ENCODE measurements around the gene NEMP2.

NEMP2 gene

DNA sequence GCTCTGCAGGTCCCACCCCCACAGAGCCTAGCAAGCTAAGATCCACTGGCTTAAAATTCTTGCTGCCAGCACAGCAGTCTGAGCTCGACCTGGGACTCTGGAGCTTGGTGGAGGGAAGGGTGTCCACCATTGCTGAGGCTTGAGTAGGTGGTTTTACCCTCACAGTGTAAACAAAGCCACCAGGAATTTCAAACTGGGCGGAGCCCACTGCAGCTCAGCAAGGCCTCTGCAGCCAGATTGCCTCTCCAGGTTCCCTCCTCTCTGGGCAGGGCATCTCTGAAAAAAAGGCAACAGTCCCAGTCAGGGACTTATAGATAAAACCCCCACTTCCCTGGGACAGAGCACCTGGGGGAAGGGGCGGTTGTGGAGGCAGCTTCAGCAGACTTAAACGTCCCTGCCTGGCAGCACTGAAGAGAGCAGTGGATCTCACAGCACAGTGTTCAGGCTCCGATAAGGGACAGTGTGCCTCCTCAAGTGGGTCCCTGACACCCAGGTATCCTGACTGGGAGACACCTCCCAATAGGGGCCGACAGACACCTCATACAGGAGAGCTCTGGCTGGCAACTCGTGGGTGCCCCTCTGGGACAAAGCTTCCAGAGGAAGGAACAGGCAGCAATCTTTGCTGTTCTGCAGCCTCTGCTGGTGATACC is 20.0 kb upstream of the NEMP2 start:
- in situ Hi-C loops (cut with MboI; ENCODE audit: low sequenced_read_pairs), result no loop called here

- in situ Hi-C loops (cut with MboI; ENCODE audit: low sequenced_read_pairs), result no loop called here
These were observed 18.7 kb upstream of the NEMP2 start for GRCh38 chr2:190553254-190553653.

DNA sequence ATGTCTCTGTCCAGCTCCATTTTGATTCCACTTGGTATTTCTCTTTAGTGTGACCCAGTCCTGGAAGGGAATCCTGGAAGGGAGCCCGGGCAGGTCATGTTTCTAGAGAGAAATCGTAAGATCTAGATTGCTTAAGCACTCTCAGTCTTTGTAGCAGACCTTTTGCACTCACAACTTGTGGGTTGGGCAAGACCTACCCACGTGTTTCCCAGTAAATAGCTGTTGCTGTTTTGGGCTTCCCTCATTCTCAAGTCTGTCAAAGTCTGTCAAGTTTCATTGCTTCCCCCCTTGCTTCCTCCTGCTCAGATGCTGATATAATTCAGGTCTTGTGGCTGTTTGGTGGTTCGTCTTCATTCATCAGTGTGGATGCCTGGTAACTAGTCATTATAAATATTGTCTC is 17.4 kb upstream of the NEMP2 start:
- in situ Hi-C loops (cut with MboI; ENCODE audit: low sequenced_read_pairs), result no loop called here

DNA sequence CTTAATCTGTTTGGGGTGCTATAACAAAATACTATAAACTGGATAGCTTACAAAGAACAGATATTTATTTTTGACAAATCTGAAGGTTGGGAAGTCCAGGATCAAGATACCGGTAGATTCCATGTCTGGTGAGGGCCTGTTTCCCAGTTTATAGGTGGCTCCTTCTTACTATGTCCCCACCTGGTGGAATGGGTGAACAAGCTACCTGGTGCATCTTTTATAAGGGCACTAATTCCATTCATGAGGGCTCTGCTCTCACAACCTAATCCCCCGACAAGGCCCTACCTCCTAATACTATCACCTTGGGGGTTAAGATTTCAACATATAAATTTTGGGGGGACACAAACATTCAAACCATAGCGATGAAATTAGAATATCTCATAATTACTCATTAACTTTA is 15.6 kb upstream of the NEMP2 start:
- in situ Hi-C loops (cut with MboI; ENCODE audit: low sequenced_read_pairs), result no loop called here

- in situ Hi-C loops (cut with MboI; ENCODE audit: low sequenced_read_pairs), result no loop called here
These were observed 13.4 kb upstream of the NEMP2 start for GRCh38 chr2:190547886-190548285.

GRCh38 chr2:190546734-190547133 is 12.2 kb upstream of the NEMP2 start:
- in situ Hi-C loops (cut with MboI; ENCODE audit: low sequenced_read_pairs), result no loop called here

GRCh38 chr2:190545555-190546385 is 11.2 kb upstream of the NEMP2 start:
- in situ Hi-C loops (cut with MboI; ENCODE audit: low sequenced_read_pairs), result no loop called here

DNA sequence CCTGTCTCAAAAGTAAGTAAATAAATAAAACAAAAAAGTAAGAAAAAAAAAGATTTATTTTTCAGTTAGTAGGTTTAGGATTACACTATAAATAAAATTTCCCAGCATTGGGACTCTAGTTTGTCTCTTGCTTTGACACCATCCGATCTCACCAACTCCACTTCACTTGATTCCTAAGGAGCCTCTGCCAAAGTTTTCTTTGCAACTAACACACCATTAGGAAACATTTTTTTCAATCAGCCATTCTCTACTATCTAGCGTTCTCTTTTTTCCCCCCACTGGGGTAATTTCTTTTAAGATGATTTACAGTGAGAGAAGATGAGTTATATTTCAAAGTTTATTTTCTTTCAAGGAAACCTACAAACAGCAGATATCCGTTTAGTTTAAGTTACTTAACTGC is 10.6 kb upstream of the NEMP2 start:
- in situ Hi-C loops (cut with MboI; ENCODE audit: low sequenced_read_pairs), result no loop called here

GRCh38 chr2:190540048-190540447 is 5.5 kb upstream of the NEMP2 start:
- in situ Hi-C loops (cut with MboI; ENCODE audit: low sequenced_read_pairs), result no loop called here

DNA sequence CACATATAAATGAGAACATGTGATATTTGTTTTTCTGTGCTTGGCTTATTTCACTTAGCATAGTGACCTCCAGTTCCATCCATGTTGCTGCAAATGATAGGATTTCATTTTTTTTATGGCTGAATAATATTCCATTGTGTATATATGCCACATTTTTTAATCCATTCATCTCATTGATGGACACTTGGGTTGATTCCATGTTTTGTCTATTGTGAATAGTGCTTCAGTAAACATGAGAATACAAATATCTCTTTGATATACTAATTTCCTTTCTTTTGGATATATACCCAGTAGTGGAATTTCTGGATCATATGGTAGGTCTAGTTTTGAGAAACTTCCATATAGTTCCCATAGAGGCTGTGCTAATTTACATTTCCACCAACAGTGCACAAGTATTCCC is 3.7 kb upstream of the NEMP2 start:
- in situ Hi-C loops (cut with MboI; ENCODE audit: low sequenced_read_pairs), result no loop called here

- in situ Hi-C loops (cut with MboI; ENCODE audit: low sequenced_read_pairs), result no loop called here
These were observed 3.2 kb upstream of the NEMP2 start for GRCh38 chr2:190537765-190538164.

DNA sequence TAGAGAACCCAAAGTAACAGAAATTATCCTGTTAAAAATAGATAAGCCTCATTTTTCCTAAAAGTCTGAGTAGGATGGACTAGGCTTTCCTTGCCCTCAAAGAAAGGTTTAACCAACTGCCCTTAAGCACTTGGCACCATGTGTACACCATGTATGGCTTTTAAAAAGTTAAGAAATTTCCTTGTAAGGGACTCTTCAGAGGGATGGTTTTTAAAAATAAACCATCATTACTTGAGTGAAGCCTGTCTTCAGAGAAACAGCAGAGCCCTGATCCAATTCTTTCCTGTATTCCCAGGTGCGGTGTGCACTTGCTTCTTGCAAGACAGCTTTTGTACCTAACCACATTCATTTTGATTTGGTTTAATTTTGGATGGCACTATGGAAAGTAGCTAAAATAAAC is 1.1 kb upstream of the NEMP2 start:
- in situ Hi-C loops (cut with MboI; ENCODE audit: low sequenced_read_pairs), result no loop called here

DNA sequence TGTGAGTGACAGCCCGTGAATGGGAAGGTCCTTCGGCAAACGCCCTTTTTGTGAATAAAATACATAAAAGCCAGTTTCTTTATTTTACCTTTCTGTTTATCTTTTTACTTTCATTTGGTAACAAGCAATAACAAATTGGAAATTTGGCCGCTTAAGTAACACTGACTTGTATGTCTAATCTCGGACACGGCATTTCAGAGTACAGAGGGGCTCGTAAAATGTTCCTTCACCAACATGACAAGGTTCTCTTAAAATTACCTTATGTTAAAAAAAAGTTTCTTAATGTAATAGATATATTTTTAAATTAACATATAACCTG is 558 bp upstream of the NEMP2 start:
- in situ Hi-C loops (cut with MboI; ENCODE audit: low sequenced_read_pairs), result no loop called here

- in situ Hi-C loops (cut with MboI; ENCODE audit: low sequenced_read_pairs), result no loop called here
These were observed 583 bp downstream of the NEMP2 start for GRCh38 chr2:190533968-190534309.

- in situ Hi-C loops (cut with MboI; ENCODE audit: low sequenced_read_pairs), result no loop called here
These were observed 1.2 kb downstream of the NEMP2 start for GRCh38 chr2:190533175-190533967.

- in situ Hi-C loops (cut with MboI; ENCODE audit: low sequenced_read_pairs), result no loop called here
These were observed 1.9 kb downstream of the NEMP2 start for GRCh38 chr2:190532581-190532980.

- in situ Hi-C loops (cut with MboI; ENCODE audit: low sequenced_read_pairs), result no loop called here
These were observed 4.1 kb downstream of the NEMP2 start for GRCh38 chr2:190530248-190530900.

DNA sequence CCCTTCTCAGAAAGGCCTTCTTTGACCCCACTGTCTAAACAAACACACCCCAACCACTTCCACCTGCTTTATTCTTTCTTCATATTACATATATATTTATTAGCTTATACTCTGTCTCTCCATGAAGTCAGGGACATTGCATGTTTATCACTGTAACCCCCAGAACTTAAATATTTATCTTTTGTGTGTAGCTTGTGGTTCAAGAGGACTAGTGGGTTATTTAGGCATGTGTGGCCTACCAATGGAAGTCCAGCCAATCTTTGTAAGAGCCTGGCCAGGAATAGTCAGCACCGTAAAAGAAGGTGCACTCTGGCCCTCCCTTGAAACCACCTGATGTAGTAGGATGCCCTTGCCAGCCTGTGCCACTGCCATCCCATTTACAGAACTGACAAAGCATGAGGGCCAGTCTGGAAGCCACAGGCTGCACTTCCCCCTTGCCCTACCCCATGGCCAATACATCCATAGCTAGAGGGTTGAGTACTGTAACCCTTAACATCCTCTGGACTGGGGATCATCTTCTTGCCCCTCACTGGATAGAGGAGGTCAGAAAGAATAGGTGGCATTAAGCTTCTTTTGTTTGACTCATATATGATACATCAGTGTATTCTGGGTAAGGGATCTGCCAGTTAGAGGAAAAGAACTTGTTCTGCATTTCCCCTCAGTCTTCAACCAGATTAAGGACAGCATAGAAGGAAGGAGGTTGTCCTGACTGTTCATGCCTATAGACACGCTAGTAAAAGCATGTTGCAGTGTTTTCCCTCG is 4.9 kb downstream of the NEMP2 start:
- in situ Hi-C loops (cut with MboI; ENCODE audit: low sequenced_read_pairs), result no loop called here

GRCh38 chr2:190528521-190529001 is 6.0 kb downstream of the NEMP2 start:
- in situ Hi-C loops (cut with MboI; ENCODE audit: low sequenced_read_pairs), result no loop called here

- in situ Hi-C loops (cut with MboI; ENCODE audit: low sequenced_read_pairs), result no loop called here
These were observed 6.6 kb downstream of the NEMP2 start for GRCh38 chr2:190527918-190528317.

DNA sequence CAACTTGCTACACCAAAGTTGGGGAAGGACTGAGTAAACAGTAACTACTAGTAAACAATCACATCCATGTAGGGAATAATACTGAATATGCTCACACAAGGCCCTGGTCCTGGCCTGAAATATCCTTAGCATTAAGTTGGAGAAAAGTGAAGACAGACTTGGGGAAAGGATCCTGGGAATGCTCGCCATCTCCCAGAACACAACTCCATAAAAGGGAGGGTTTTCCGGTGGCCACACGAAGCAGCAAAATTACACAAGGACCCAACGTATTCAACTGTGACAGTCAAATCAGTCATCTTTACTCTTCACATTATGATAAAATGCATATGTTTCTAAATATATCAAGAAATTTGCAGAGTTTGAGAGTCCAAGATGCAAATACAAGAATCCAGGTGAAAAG is 7.3 kb downstream of the NEMP2 start:
- in situ Hi-C loops (cut with MboI; ENCODE audit: low sequenced_read_pairs), result no loop called here
